GM21526 (cell line): ENCODE results near the gene SKIC8.

Experiments used
- ATAC-seq: cut with Tn5 transposase; IDR thresholded peaks from one replicate; pipeline ENCODE4 v1.9.1; 2021; ENCODE audit warnings: moderate library complexity; ENCODE audit not compliant: unreplicated experiment, low FRiP score

The SKIC8 gene

GRCh38 chr15:78322724-78323521, 23.5 kb upstream of the SKIC8 start:
- no peak for ATAC-seq

GRCh38 chr15:78322243-78322642, 22.8 kb upstream of the SKIC8 start:
- no peak for ATAC-seq

- no peak for ATAC-seq
Observed at GRCh38 chr15:78321786-78322185, 22.4 kb upstream of the SKIC8 start.

GRCh38 chr15:78321041-78321570, 21.7 kb upstream of the SKIC8 start:
- ATAC-seq = no peak

GRCh38 chr15:78320183-78320582, 20.8 kb upstream of the SKIC8 start:
- ATAC-seq = no peak

GRCh38 chr15:78319588-78319987, 20.2 kb upstream of the SKIC8 start:
- ATAC-seq = no peak

- no peak for ATAC-seq
Observed at GRCh38 chr15:78317145-78317836, 17.9 kb upstream of the SKIC8 start.

GRCh38 chr15:78316283-78317083, 17.1 kb upstream of the SKIC8 start:
- ATAC-seq = no peak

GRCh38 chr15:78315686-78316282, 16.4 kb upstream of the SKIC8 start:
- ATAC-seq = no peak

GRCh38 chr15:78314181-78314581, 14.8 kb upstream of the SKIC8 start:
- ATAC-seq = no peak

- no peak for ATAC-seq
Observed at GRCh38 chr15:78313383-78313782, 14.0 kb upstream of the SKIC8 start.

- no peak for ATAC-seq
Observed at GRCh38 chr15:78312957-78313356, 13.5 kb upstream of the SKIC8 start.

- ATAC-seq = no peak
Observed at GRCh38 chr15:78312536-78312935, 13.1 kb upstream of the SKIC8 start.

- no peak for ATAC-seq
Observed at GRCh38 chr15:78311292-78311691, 11.9 kb upstream of the SKIC8 start.

GRCh38 chr15:78308422-78309032, 9.1 kb upstream of the SKIC8 start:
- no peak for ATAC-seq

GRCh38 chr15:78307976-78308375, 8.6 kb upstream of the SKIC8 start:
- ATAC-seq = no peak

GRCh38 chr15:78306176-78306774, 6.9 kb upstream of the SKIC8 start:
- no peak for ATAC-seq

GRCh38 chr15:78304216-78305066, 5.0 kb upstream of the SKIC8 start:
- ATAC-seq = no peak
